GM23248 (cell line): Measurements from ENCODE around the gene MEGF6. TPM values are rescaled to one million over a fixed set of nuclear protein-coding genes. Genes with fewer than 3 reads are reported as not detected.

Experiments used
- DNase-seq: peaks from one replicate; pipeline ENCODE4 v3.0.0-alpha.2; 2015
- H2AFZ ChIP-seq: fragments of 200-600 bp; sonication (generic); 2 replicates; pipeline ENCODE4 v1.6.1; 2016; ENCODE audit warnings: antibody characterized with exemption
- H3F3A ChIP-seq: fragments of 200-600 bp; sonication (generic); 2 replicates; pipeline ENCODE4 v1.6.1; 2016; ENCODE audit warnings: mild to moderate bottlenecking, antibody characterized with exemption, mixed run types; ENCODE audit not compliant: insufficient read depth
- H3K27ac ChIP-seq: fragments of 200-600 bp; sonication (generic); 2 replicates; pipeline ENCODE4 v1.5.1; 2016; ENCODE audit warnings: mild to moderate bottlenecking
- H3K27me3 ChIP-seq: fragments of 200-600 bp; sonication (generic); replicated peaks from 2 replicates; pipeline ENCODE4 v1.6.1; 2016; ENCODE audit warnings: mild to moderate bottlenecking; ENCODE audit not compliant: insufficient read depth
- H3K36me3 ChIP-seq: fragments of 200-600 bp; sonication (generic); 2 replicates; pipeline ENCODE4 v1.6.1; 2016; ENCODE audit warnings: low read depth, mild to moderate bottlenecking
- H3K4me1 ChIP-seq: fragments of 200-600 bp; sonication (generic); 2 replicates; pipeline ENCODE4 v1.6.1; 2016; ENCODE audit warnings: mild to moderate bottlenecking; ENCODE audit not compliant: insufficient read depth
- H3K4me2 ChIP-seq: fragments of 200-600 bp; sonication (generic); one replicate; pipeline ENCODE4 v1.6.1; 2016; ENCODE audit warnings: mild to moderate bottlenecking; ENCODE audit not compliant: unreplicated experiment
- H3K4me3 ChIP-seq: fragments of 200-600 bp; sonication (generic); 2 replicates; pipeline ENCODE4 v1.5.1; 2016; ENCODE audit warnings: mild to moderate bottlenecking
- H3K79me2 ChIP-seq: fragments of 200-600 bp; sonication (generic); 2 replicates; pipeline ENCODE4 v1.6.1; 2016; ENCODE audit warnings: mild to moderate bottlenecking; ENCODE audit not compliant: insufficient read depth
- H3K9ac ChIP-seq: fragments of 200-600 bp; sonication (generic); 2 replicates; pipeline ENCODE4 v1.6.1; 2016; ENCODE audit warnings: mild to moderate bottlenecking
- H3K9me2 ChIP-seq: fragments of 200-600 bp; sonication (generic); 2 replicates; pipeline ENCODE4 v1.6.1; 2016; ENCODE audit warnings: mixed run types, mild to moderate bottlenecking, moderate library complexity; ENCODE audit not compliant: insufficient read depth
- H3K9me3 ChIP-seq: fragments of 200-600 bp; sonication (generic); one replicate; pipeline ENCODE4 v1.6.1; 2017; ENCODE audit warnings: low read depth
- H4K20me1 ChIP-seq: fragments of 200-600 bp; sonication (generic); 2 replicates; pipeline ENCODE4 v1.6.0; 2016; ENCODE audit not compliant: insufficient read depth
- EZH2 ChIP-seq: fragments of 200-600 bp; sonication (generic); IDR thresholded peaks from 2 replicates; pipeline ENCODE4 v1.6.1; 2018; ENCODE audit warnings: antibody characterized with exemption, mild to moderate bottlenecking; ENCODE audit not compliant: insufficient read depth, poor library complexity, severe bottlenecking
- EZH2phosphoT487 ChIP-seq: fragments of 200-600 bp; sonication (generic); IDR thresholded peaks from 2 replicates; pipeline ENCODE4 v1.6.1; 2018; ENCODE audit warnings: antibody characterized with exemption, moderate library complexity, mild to moderate bottlenecking, low read depth; ENCODE audit not compliant: insufficient read depth
- WGBS, 2 experiments: methylation state at CpG; one replicate each; pipeline ENCODE4 v1.1.6; 2015 to 2017; ENCODE audit warnings: low lambda C conversion rate in 2 of 2, low coverage in 1 of 2; ENCODE audit errors: missing lambda C conversion rate in 2 of 2; 5-methylcytosine and 5-hydroxymethylcytosine counted together
- in situ Hi-C: fragments of 300-500 bp; cut with MboI; formaldehyde crosslinking; loops from 2 replicates; pipeline ENCODE4 v1.15.0; 2020
- microRNA counts: library from miRNA; unstranded; fragments of <30 nt; microRNA quantifications from one replicate; lab custom pipeline; 2016
- microRNA-seq: library from miRNA; unstranded; fragments of <30 nt; microRNA quantifications from one replicate; pipeline ENCODE4, GENCODE V29; 2016; ENCODE audit warnings: borderline number of aligned reads
- polyA plus RNA-seq: library from polyadenylated mRNA; unstranded; fragments of >200 nt; fragmentation: Nextera tagmentation; extraction: Ambion mirVana; gene quantifications from 2 replicates; pipeline ENCODE4 v1.2.1, GENCODE V29; 2016
- small RNA-seq: library from RNA; depleted of rRNA; stranded (forward); fragments of <200 nt; gene quantifications from one replicate; pipeline ENCODE3, GENCODE V24; 2014; ENCODE audit warnings: low read depth, low replicate concordance
- total RNA-seq: library from RNA; depleted of rRNA; stranded (reverse); fragments of >200 nt; shearing (Covaris generic); gene quantifications from 2 replicates; pipeline ENCODE4 v1.2.3, GENCODE V29; 2014; rRNA removed

Gene MEGF6
- total and polyA plus RNA-seq, 2 experiments from 2014 or later, result 37.9 to 108 TPM

DNA sequence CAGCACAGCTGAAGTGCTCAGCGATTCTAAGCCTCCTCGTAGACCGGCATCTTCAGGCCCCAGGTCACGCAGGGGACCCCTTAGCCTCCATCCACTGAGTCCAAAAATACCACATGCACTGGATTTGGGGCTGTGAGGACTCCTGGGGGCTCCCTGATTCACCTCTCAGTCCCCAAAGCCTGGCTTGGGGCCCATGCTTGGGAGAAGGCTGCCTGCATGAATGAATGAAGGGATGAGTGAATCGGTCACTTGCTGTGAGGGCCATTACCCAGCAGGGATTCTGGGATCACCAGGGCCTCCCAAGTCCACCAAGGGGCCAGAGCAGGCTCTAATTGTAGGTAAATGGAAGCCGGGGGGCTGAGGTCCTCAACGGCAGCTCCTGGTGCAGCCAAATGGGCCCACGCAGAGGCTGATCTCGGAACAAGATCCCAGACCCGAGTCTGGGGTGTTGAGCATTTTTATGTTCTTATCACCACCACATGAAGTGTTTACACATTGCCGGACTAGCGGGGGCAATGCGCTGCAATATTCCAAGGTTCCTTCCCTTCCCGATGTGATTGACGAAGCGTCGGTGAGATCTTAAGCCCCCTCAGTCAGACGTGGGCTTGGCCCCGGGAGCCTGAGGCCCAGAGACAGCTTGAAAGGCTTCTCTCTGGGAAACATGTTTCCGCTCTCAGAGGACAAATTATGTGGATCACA, 170.4 kb downstream of the MEGF6 start:
- no peaks in the 10 kb centered on the region for H4K20me1 ChIP-seq
- 23 to 27% methylated on average over 20 of the region's 20 CpGs for WGBS, 2 experiments
- no peak overlapping the region for H3K9ac ChIP-seq
- H3K27me3 ChIP-seq, result peaks cover 30% of the 10 kb centered on the region
- H3K4me2 ChIP-seq, result no peak overlapping the region
- H3K9me3 ChIP-seq, result no peaks in the 10 kb centered on the region
- TF ChIP-seq EZH2phosphoT487 (no peak), EZH2 (no peak)
- H3K4me1 ChIP-seq, result no peaks in the 10 kb centered on the region
- in situ Hi-C loops, result no loop called here
- no peaks in the 10 kb centered on the region for H3K9me2 ChIP-seq
- no peaks in the 10 kb centered on the region for H3K79me2 ChIP-seq
- no peaks in the 10 kb centered on the region for H3K36me3 ChIP-seq
- H3K4me3 ChIP-seq, result no peak overlapping the region
- DNase-seq, result no peak
- H3K27ac ChIP-seq, result no peak overlapping the region
- H2AFZ ChIP-seq, result no peak overlapping the region
- H3F3A ChIP-seq, result no peaks in the 10 kb centered on the region

DNA sequence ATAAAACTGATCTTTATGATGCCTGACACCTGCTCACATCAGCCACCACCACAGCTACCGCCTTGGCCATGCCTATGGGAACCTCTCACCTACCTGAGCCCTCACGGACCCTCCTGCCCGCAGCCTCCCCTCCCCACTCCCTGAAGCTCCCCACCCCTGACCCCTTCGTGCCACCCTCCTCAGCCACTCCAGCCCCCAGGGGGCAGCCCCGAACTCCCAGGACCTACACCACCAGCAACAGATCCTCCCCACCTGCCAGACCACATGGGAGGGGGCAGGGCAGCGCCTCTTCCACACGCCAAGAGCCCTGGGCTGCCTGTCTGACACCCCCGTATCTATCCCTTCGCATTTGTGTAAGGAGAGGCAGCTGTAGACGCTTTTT, 171.0 kb downstream of the MEGF6 start:
- Histone ChIP-seq H2AFZ (no peak overlapping the region), H3K36me3 (no peaks in the 10 kb centered on the region), H3F3A (no peaks in the 10 kb centered on the region), H4K20me1 (no peaks in the 10 kb centered on the region), H3K4me2 (no peak overlapping the region), H3K9me2 (no peaks in the 10 kb centered on the region), H3K79me2 (no peaks in the 10 kb centered on the region), H3K27me3 (peaks cover 30% of the 10 kb centered on the region), H3K9me3 (no peaks in the 10 kb centered on the region), H3K9ac (no peak overlapping the region), H3K4me1 (no peaks in the 10 kb centered on the region), H3K4me3 (no peak overlapping the region), H3K27ac (no peak overlapping the region)
- DNase-seq, result no peak
- 32 to 35% methylated on average over 7 to 10 of the region's 10 CpGs for WGBS, 2 experiments
- in situ Hi-C loops, result no loop called here
- TF ChIP-seq EZH2 (no peak), EZH2phosphoT487 (no peak)

MicroRNAs within 50 kb of the gene (microRNA counts, 767-probe panel; counts per million panel counts)
- 447 counts per million, percentile 86 among the panel's probes with 10 or more counts for microRNA hsa-miR-551a (lab: Ali Mortazavi, UCI)

Small RNA genes lying within 50 kb of the gene (microRNA-seq; reads per million reads assigned to microRNA genes)
- gene MIR551A, result not detected

Small RNA genes lying within 50 kb of the gene (small RNA-seq; reads per million reads assigned to genes)
- gene MIR551A, result not detected

Other genes starting within 250 kb of the MEGF6 start
- not detected in 2 replicates for gene ARHGEF16, start 156.8 kb downstream of the MEGF6 start, total RNA-seq
- gene ARHGEF16, start 156.8 kb downstream of the MEGF6 start, polyA plus RNA-seq, result not detected in 2 replicates
- 27.6 and 30.9 TPM in 2 replicates for gene TPRG1L, start 13.5 kb upstream of the MEGF6 start, total RNA-seq
- gene TPRG1L, start 13.5 kb upstream of the MEGF6 start, polyA plus RNA-seq, result 30.7 and 30.9 TPM in 2 replicates
- 15.7 and 16.9 TPM in 2 replicates for gene WRAP73, start 38.6 kb upstream of the MEGF6 start, total RNA-seq
- 16.3 and 20.2 TPM in 2 replicates for gene WRAP73, start 38.6 kb upstream of the MEGF6 start, polyA plus RNA-seq
- gene TP73, start 41.0 kb upstream of the MEGF6 start, total RNA-seq, result not detected in 2 replicates
- gene TP73, start 41.0 kb upstream of the MEGF6 start, polyA plus RNA-seq, result 0.08 TPM in 1 of 2 replicates, not detected in the other
- gene CCDC27, start 140.9 kb upstream of the MEGF6 start, total RNA-seq, result not detected in 2 replicates
- not detected in 2 replicates for gene CCDC27, start 140.9 kb upstream of the MEGF6 start, polyA plus RNA-seq
- not detected in 2 replicates for gene SMIM1, start 161.2 kb upstream of the MEGF6 start, total RNA-seq
- not detected in 2 replicates for gene SMIM1, start 161.2 kb upstream of the MEGF6 start, polyA plus RNA-seq
- gene LRRC47, start 185.0 kb upstream of the MEGF6 start, total RNA-seq, result 32.2 and 41.9 TPM in 2 replicates
- 15.1 and 17.8 TPM in 2 replicates for gene LRRC47, start 185.0 kb upstream of the MEGF6 start, polyA plus RNA-seq
- gene CEP104, start 245.7 kb upstream of the MEGF6 start, total RNA-seq, result 12.3 and 14.8 TPM in 2 replicates
- 24.7 and 29.8 TPM in 2 replicates for gene CEP104, start 245.7 kb upstream of the MEGF6 start, polyA plus RNA-seq
- 6.4 and 18.3 TPM in 2 replicates for gene DFFB, start 246.0 kb upstream of the MEGF6 start, total RNA-seq
- gene DFFB, start 246.0 kb upstream of the MEGF6 start, polyA plus RNA-seq, result 2.4 and 3.2 TPM in 2 replicates